ENCODE results near the gene SASH1. TPM values are rescaled to one million over a fixed set of nuclear protein-coding genes. Genes with fewer than 3 reads are reported as not detected.

The SASH1 gene
- total RNA-seq, 1 donor from 2014 or later, result 75.7 TPM

- Mint-ChIP-seq H3K4me3 (ENCODE audit: unreplicated experiment) (no peak overlapping the region), H3K36me3 (ENCODE audit: unreplicated experiment) (peaks cover 6% of the 10 kb centered on the region), H3K4me1 (ENCODE audit: unreplicated experiment) (peaks cover 53% of the 10 kb centered on the region), H3K27ac (ENCODE audit: unreplicated experiment) (peak overlapping the region; percentile 10), H3K27me3 (ENCODE audit: unreplicated experiment) (no peaks in the 10 kb centered on the region), H3K9me3 (ENCODE audit: unreplicated experiment) (no peaks in the 10 kb centered on the region)
- no peak for DNase-seq (ENCODE audit: extremely low spot score, unreplicated experiment)
- TF ChIP-seq CTCF (IDR thresholded peaks at IDR 0.05), result no peak
Measured at GRCh38 chr6:148436466-148436865, 93.8 kb downstream of the SASH1 start.

- Mint-ChIP-seq H3K9me3 (ENCODE audit: unreplicated experiment) (no peaks in the 10 kb centered on the region), H3K27me3 (ENCODE audit: unreplicated experiment) (no peaks in the 10 kb centered on the region), H3K4me3 (ENCODE audit: unreplicated experiment) (no peak overlapping the region), H3K4me1 (ENCODE audit: unreplicated experiment) (peaks cover 54% of the 10 kb centered on the region), H3K36me3 (ENCODE audit: unreplicated experiment) (peaks cover 7% of the 10 kb centered on the region), H3K27ac (ENCODE audit: unreplicated experiment) (no peak overlapping the region)
- TF ChIP-seq CTCF (IDR thresholded peaks at IDR 0.05), result no peak
- no peak for DNase-seq (ENCODE audit: extremely low spot score, unreplicated experiment)
Measured at GRCh38 chr6:148438632-148439031, 96.0 kb downstream of the SASH1 start.

GRCh38 chr6:148440016-148440415, 97.4 kb downstream of the SASH1 start:
- H3K36me3 Mint-ChIP-seq (ENCODE audit: unreplicated experiment), result peaks cover 9% of the 10 kb centered on the region
- no peak for TF ChIP-seq CTCF (IDR thresholded peaks at IDR 0.05)
- DNase-seq (ENCODE audit: extremely low spot score, unreplicated experiment), result no peak
- no peak overlapping the region for H3K4me3 Mint-ChIP-seq (ENCODE audit: unreplicated experiment)
- H3K27ac Mint-ChIP-seq (ENCODE audit: unreplicated experiment), result peak overlapping the region; percentile 84
- peaks cover 65% of the 10 kb centered on the region for H3K4me1 Mint-ChIP-seq (ENCODE audit: unreplicated experiment)
- no peaks in the 10 kb centered on the region for H3K9me3 Mint-ChIP-seq (ENCODE audit: unreplicated experiment)
- no peaks in the 10 kb centered on the region for H3K27me3 Mint-ChIP-seq (ENCODE audit: unreplicated experiment)

- TF ChIP-seq CTCF (IDR thresholded peaks at IDR 0.05), result no peak
- Mint-ChIP-seq H3K36me3 (ENCODE audit: unreplicated experiment) (peaks cover 9% of the 10 kb centered on the region), H3K4me1 (ENCODE audit: unreplicated experiment) (peaks cover 70% of the 10 kb centered on the region), H3K27me3 (ENCODE audit: unreplicated experiment) (no peaks in the 10 kb centered on the region), H3K4me3 (ENCODE audit: unreplicated experiment) (no peak overlapping the region), H3K27ac (ENCODE audit: unreplicated experiment) (peak overlapping the region; percentile 84), H3K9me3 (ENCODE audit: unreplicated experiment) (no peaks in the 10 kb centered on the region)
- peak; percentile 87 for DNase-seq (ENCODE audit: extremely low spot score, unreplicated experiment)
Measured at GRCh38 chr6:148440877-148441453, 98.3 kb downstream of the SASH1 start.

GRCh38 chr6:148441454-148441911, 98.8 kb downstream of the SASH1 start:
- DNase-seq (ENCODE audit: extremely low spot score, unreplicated experiment), result no peak
- H3K4me3 Mint-ChIP-seq (ENCODE audit: unreplicated experiment), result no peak overlapping the region

More at GRCh38 chr6:148441454-148441911, 98.8 kb downstream of the SASH1 start:
- Mint-ChIP-seq H3K9me3 (ENCODE audit: unreplicated experiment) (no peaks in the 10 kb centered on the region), H3K27me3 (ENCODE audit: unreplicated experiment) (no peaks in the 10 kb centered on the region), H3K36me3 (ENCODE audit: unreplicated experiment) (peaks cover 9% of the 10 kb centered on the region), H3K4me1 (ENCODE audit: unreplicated experiment) (peaks cover 72% of the 10 kb centered on the region), H3K27ac (ENCODE audit: unreplicated experiment) (peak overlapping the region; percentile 84)
- no peak for TF ChIP-seq CTCF (IDR thresholded peaks at IDR 0.05)

All from osteocyte (in vitro differentiated cells).